ENCODE measurements around the gene PLEKHG3.

Gene PLEKHG3

GRCh38 chr14:64732066-64732465, 27.8 kb downstream of the PLEKHG3 start:
- peaks cover 81% of the 10 kb centered on the region for H3K36me3 ChIP-seq (ENCODE audit: insufficient read depth, insufficient read length, low read length)
- no peaks in the 10 kb centered on the region for H3K27me3 ChIP-seq (ENCODE audit: insufficient read depth, insufficient read length)
- H3K9me3 ChIP-seq (ENCODE audit: insufficient read depth, low read length) = no peaks in the 10 kb centered on the region
- no peak overlapping the region for H3K4me3 ChIP-seq (ENCODE audit: insufficient read length, low read depth)
- peaks cover 11% of the 10 kb centered on the region for H3K4me1 ChIP-seq (ENCODE audit: insufficient read depth, insufficient read length)
- TF ChIP-seq YY1 (IDR thresholded peaks at IDR 0.05; ENCODE audit: insufficient read depth, insufficient read length) (no peak), SUZ12 (IDR thresholded peaks at IDR 0.05; ENCODE audit: extremely low read depth, insufficient read depth, insufficient read length) (no peak), ZNF274 (IDR thresholded peaks at IDR 0.05; ENCODE audit: low read depth, low read length) (no peak)
- H3K9ac ChIP-seq (ENCODE audit: insufficient read length, low read depth) = no peak overlapping the region
- no peak for DNase-seq (ENCODE audit: low read depth, low spot score)

- H3K4me3 ChIP-seq (ENCODE audit: insufficient read length, low read depth) = no peak overlapping the region
- no peaks in the 10 kb centered on the region for H3K27me3 ChIP-seq (ENCODE audit: insufficient read depth, insufficient read length)
- DNase-seq (ENCODE audit: low read depth, low spot score) = no peak
- peaks cover 83% of the 10 kb centered on the region for H3K36me3 ChIP-seq (ENCODE audit: insufficient read depth, insufficient read length, low read length)
- no peak for TF ChIP-seq ZNF274 (IDR thresholded peaks at IDR 0.05; ENCODE audit: low read depth, low read length)
- TF ChIP-seq YY1 (IDR thresholded peaks at IDR 0.05; ENCODE audit: insufficient read depth, insufficient read length) = no peak
- TF ChIP-seq SUZ12 (IDR thresholded peaks at IDR 0.05; ENCODE audit: extremely low read depth, insufficient read depth, insufficient read length) = no peak
- H3K4me1 ChIP-seq (ENCODE audit: insufficient read depth, insufficient read length) = peaks cover 15% of the 10 kb centered on the region
- no peaks in the 10 kb centered on the region for H3K9me3 ChIP-seq (ENCODE audit: insufficient read depth, low read length)
- no peak overlapping the region for H3K9ac ChIP-seq (ENCODE audit: insufficient read length, low read depth)
Measured at GRCh38 chr14:64732536-64733120, 28.4 kb downstream of the PLEKHG3 start.

GRCh38 chr14:64733321-64733720, 29.1 kb downstream of the PLEKHG3 start:
- TF ChIP-seq YY1 (IDR thresholded peaks at IDR 0.05; ENCODE audit: insufficient read depth, insufficient read length) (no peak), ZNF274 (IDR thresholded peaks at IDR 0.05; ENCODE audit: low read depth, low read length) (no peak), SUZ12 (IDR thresholded peaks at IDR 0.05; ENCODE audit: extremely low read depth, insufficient read depth, insufficient read length) (no peak)
- Histone ChIP-seq H3K4me1 (ENCODE audit: insufficient read depth, insufficient read length) (peaks cover 15% of the 10 kb centered on the region), H3K9me3 (ENCODE audit: insufficient read depth, low read length) (no peaks in the 10 kb centered on the region), H3K36me3 (ENCODE audit: insufficient read depth, insufficient read length, low read length) (peaks cover 83% of the 10 kb centered on the region), H3K9ac (ENCODE audit: insufficient read length, low read depth) (no peak overlapping the region), H3K27me3 (ENCODE audit: insufficient read depth, insufficient read length) (no peaks in the 10 kb centered on the region), H3K4me3 (ENCODE audit: insufficient read length, low read depth) (no peak overlapping the region)
- no peak for DNase-seq (ENCODE audit: low read depth, low spot score)

GRCh38 chr14:64733899-64734298, 29.7 kb downstream of the PLEKHG3 start:
- no peak for DNase-seq (ENCODE audit: low read depth, low spot score)
- no peaks in the 10 kb centered on the region for H3K27me3 ChIP-seq (ENCODE audit: insufficient read depth, insufficient read length)
- peaks cover 15% of the 10 kb centered on the region for H3K4me1 ChIP-seq (ENCODE audit: insufficient read depth, insufficient read length)
- H3K9ac ChIP-seq (ENCODE audit: insufficient read length, low read depth) = no peak overlapping the region
- no peak overlapping the region for H3K4me3 ChIP-seq (ENCODE audit: insufficient read length, low read depth)
- TF ChIP-seq ZNF274 (IDR thresholded peaks at IDR 0.05; ENCODE audit: low read depth, low read length) (no peak), SUZ12 (IDR thresholded peaks at IDR 0.05; ENCODE audit: extremely low read depth, insufficient read depth, insufficient read length) (no peak), YY1 (IDR thresholded peaks at IDR 0.05; ENCODE audit: insufficient read depth, insufficient read length) (no peak)
- no peaks in the 10 kb centered on the region for H3K9me3 ChIP-seq (ENCODE audit: insufficient read depth, low read length)
- H3K36me3 ChIP-seq (ENCODE audit: insufficient read depth, insufficient read length, low read length) = peaks cover 83% of the 10 kb centered on the region

- TF ChIP-seq SUZ12 (IDR thresholded peaks at IDR 0.05; ENCODE audit: extremely low read depth, insufficient read depth, insufficient read length) = no peak
- TF ChIP-seq ZNF274 (IDR thresholded peaks at IDR 0.05; ENCODE audit: low read depth, low read length) = no peak
- no peak for TF ChIP-seq YY1 (IDR thresholded peaks at IDR 0.05; ENCODE audit: insufficient read depth, insufficient read length)
- Histone ChIP-seq H3K4me3 (ENCODE audit: insufficient read length, low read depth) (no peak overlapping the region), H3K9ac (ENCODE audit: insufficient read length, low read depth) (no peak overlapping the region), H3K4me1 (ENCODE audit: insufficient read depth, insufficient read length) (peaks cover 11% of the 10 kb centered on the region), H3K36me3 (ENCODE audit: insufficient read depth, insufficient read length, low read length) (peaks cover 83% of the 10 kb centered on the region), H3K9me3 (ENCODE audit: insufficient read depth, low read length) (no peaks in the 10 kb centered on the region), H3K27me3 (ENCODE audit: insufficient read depth, insufficient read length) (no peaks in the 10 kb centered on the region)
- no peak for DNase-seq (ENCODE audit: low read depth, low spot score)
Measured at GRCh38 chr14:64734990-64735389, 30.8 kb downstream of the PLEKHG3 start.

GRCh38 chr14:64736271-64737169, 32.3 kb downstream of the PLEKHG3 start:
- Histone ChIP-seq H3K27me3 (ENCODE audit: insufficient read depth, insufficient read length) (no peaks in the 10 kb centered on the region), H3K4me1 (ENCODE audit: insufficient read depth, insufficient read length) (peaks cover 11% of the 10 kb centered on the region), H3K9me3 (ENCODE audit: insufficient read depth, low read length) (no peaks in the 10 kb centered on the region), H3K9ac (ENCODE audit: insufficient read length, low read depth) (peak overlapping the region; percentile 3), H3K4me3 (ENCODE audit: insufficient read length, low read depth) (no peak overlapping the region), H3K36me3 (ENCODE audit: insufficient read depth, insufficient read length, low read length) (peaks cover 83% of the 10 kb centered on the region)
- DNase-seq (ENCODE audit: low read depth, low spot score) = no peak
- TF ChIP-seq SUZ12 (IDR thresholded peaks at IDR 0.05; ENCODE audit: extremely low read depth, insufficient read depth, insufficient read length) (no peak), YY1 (IDR thresholded peaks at IDR 0.05; ENCODE audit: insufficient read depth, insufficient read length) (no peak), ZNF274 (IDR thresholded peaks at IDR 0.05; ENCODE audit: low read depth, low read length) (no peak)
